GM21529 (cell line): Measurements from ENCODE around the gene SYT12.
A peak's percentile ranks its signal among the peaks of the same experiment; 100 is the strongest.

Experiments
- ATAC-seq: cut with Tn5 transposase; IDR thresholded peaks from one replicate; pipeline ENCODE4 v1.9.1; 2021; ENCODE audit not compliant: unreplicated experiment

SYT12 gene

DNA sequence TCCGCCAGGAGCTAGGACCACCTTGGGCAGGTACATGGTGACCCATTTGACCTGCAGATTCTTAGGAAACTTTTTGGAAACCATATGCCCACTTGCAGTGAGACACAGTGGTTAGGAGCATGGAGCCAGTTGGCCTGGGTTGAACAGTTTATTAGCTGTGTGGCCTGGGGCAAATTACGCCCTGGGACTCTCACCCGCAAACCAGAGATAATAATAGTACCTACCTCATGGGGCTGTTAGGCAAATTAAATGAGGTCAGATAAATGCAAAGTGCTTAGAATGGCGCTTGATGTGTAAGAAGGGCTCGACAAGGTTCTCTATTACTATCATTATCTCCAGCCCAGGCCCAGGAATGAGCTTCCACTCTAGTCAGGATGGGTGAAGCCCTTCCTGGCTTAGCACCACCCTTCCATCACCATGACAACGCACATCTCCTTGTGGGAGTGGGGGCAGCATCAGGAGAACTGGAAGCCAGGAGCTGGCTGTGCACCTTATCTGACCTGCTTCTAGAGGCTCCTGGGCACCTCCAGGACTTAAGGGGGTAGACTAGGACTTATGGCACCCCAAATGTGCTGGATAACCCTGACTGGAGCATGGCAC lies 5.1 kb downstream of the SYT12 start:
- ATAC-seq, result peak; percentile 62

DNA sequence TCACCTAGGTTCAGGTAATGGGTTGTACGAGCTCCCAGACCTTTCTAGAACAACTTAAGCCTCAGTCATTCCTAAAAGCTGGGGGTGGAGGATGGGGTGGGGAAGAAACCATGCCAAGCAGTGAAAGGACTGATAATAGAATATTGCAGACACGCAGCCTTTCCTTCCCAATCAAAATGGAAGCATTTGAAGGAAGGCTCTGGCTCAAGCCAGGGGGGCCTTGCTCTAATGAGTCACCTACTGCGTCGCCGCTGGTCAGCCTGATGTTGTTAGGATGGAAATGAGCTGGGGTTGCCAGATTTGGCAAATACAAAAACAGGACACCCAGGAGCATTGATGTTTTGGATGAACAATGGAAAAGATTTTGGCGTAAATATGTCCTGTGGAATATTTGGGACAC lies 6.2 kb downstream of the SYT12 start:
- ATAC-seq, result no peak

GRCh38 chr11:67030976-67031375 lies 8.0 kb downstream of the SYT12 start:
- ATAC-seq, result no peak

DNA sequence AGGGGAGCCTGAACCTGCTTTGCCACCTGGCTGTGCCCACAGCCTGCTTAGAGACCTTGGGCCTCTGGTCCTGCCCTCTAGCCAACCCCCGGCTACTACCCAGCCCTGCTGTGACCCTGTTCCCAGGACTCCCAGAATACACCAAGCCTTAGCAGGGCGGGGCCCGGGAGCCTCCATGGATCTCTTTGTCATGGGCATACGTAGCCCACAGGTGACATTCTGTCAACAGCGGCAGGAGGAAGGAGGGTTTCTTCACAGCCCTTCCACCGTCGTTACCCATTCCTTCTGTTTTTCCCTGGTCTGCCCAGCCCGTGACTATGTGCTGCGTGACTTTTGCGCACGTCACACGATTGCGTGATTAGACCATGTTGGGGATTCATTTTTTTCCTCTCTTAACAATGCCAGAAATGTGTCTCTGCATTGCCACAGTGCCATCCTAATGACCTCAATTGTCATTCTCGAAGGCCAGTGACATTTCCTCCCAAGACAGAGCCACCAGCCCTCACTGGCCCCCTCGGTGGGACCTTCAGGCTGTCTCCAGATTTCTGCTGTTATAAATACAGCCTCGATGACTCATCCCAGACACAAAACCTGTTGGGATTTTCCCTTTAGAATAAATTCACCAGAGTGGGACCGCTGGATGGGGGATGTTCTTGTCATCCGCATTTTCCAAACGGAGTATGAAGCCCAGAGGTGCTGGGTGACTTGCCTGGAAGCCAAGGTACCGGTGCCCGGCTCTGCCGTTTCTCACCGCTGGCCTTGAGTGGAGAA lies 9.0 kb downstream of the SYT12 start:
- ATAC-seq, result no peak

- ATAC-seq, result no peak
Observed at GRCh38 chr11:67032830-67033551, 10.1 kb downstream of the SYT12 start.

- no peak for ATAC-seq
Observed at GRCh38 chr11:67033661-67034166, 10.8 kb downstream of the SYT12 start.

DNA sequence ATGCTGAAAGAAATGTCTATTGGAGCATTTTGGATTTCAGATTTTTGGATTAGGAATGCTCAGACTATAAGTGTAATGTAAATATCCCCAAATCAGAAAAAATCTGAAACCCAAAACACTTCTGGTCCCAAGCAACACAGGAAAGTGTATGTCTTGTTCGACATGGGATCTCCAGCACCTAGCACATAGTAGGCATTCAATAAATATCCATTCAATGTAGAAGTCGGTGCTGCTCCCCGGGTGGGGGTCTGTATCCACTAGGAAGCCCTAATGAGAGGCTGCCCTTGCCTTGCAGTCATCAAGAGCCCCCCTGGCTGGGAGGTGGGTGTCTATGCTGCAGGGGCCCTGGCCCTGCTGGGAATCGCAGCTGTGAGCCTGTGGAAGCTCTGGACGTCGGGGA lies 11.4 kb downstream of the SYT12 start:
- no peak for ATAC-seq

- no peak for ATAC-seq
Observed at GRCh38 chr11:67040147-67040546, 17.2 kb downstream of the SYT12 start.

DNA sequence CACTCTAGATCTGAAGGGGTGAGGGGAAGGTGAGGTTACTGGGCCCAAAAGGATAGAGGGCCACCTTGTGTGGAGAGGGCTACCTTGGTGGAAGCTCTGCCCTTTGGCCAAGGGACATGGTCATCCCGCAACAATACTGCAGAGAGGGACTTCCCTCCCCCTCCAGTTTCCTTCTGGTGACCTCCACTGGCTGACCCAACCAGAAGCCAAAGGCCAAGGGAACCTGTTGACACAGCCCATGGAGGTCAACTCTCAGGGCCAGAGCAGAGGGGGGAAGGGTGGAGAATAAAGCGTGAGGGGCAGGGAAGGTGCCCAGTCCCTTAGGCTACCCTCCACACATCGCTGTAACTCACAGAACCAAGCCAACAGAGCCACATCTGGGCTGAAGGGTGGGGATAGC lies 18.7 kb downstream of the SYT12 start:
- no peak for ATAC-seq

GRCh38 chr11:67043572-67044349 lies 20.8 kb downstream of the SYT12 start:
- no peak for ATAC-seq

GRCh38 chr11:67044496-67044895 lies 21.6 kb downstream of the SYT12 start:
- no peak for ATAC-seq

- no peak for ATAC-seq
Observed at GRCh38 chr11:67045314-67045713, 22.4 kb downstream of the SYT12 start.

DNA sequence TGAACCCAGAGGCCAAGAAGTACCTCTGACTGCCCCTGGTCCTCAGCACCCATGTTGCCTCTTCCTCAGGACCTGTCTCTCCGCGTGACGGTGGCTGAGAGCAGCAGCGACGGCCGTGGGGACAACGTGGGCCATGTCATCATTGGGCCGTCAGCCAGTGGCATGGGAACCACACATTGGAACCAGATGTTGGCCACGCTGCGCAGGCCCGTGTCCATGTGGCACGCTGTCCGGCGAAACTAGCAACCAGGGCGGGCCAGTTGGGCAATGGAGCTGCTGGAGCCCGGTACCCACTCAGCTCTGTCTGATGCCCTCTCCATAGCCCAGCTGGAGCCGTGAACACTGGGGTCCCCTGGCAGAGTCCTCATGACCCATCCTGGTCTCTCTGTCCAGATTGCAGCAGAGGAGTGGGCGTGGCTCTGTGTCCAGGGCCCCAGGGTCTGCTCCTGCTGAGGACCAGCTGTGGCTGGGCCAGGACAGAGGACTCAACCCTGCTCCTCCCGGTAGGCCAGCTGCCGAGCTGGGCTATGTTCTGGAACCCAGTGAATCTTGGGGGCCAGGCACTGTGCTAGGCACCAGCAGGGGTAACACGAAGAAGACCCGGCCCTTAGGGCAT lies 25.7 kb downstream of the SYT12 start:
- no peak for ATAC-seq

DNA sequence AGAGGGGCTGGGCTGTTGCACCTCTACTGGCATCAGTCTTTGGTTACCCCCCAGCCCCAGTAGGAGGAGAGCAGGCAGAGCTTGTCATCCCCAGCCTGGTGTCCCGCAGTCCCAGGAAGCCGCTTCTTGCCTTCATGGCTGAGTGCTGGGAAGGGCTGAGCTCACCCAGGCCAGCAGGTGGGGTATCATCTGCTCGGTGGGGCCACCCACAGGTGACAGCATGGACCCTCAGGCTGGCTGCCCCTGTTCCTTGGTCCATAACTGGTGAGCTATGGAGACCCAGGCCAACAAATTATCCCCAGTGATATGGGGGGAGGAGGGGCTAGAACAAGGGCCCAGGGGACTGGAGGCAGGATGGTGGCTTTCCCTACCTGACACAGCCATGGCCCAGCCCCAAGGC lies 27.2 kb downstream of the SYT12 start:
- no peak for ATAC-seq

DNA sequence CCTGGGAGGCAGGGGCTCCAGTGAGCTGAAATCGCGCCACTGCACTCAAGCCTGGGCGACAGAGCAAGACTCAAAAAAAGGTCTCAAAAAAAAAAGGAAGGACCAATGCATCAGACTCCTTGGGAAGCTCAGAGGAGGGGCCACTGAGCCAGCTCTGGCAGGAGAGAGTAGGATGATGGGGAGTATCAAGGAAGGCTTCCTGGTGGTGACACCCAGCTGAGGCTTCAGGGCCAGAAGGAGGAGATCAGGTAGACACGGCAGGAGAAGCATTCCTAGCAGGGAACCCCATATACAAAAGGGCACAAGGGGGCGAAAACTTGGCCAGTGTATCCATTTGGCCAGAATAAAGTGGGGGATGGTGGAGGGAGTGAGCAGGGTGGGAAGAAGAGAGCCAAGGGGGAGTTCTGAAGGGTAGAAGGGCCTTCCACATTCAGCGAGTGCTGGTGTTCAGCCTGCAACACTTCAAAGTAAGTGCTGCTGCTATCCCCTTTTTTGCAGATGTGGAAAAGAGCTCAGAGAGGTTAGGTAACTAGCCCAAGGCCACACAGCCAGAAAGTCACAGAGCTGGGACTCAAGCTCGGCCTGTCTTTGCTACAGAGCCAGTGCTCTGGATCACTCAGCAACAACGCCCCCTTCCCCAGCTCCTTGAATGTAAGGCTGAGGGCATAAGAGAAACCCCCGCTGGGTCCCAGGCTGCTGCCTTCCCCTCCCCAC lies 28.4 kb downstream of the SYT12 start:
- no peak for ATAC-seq

DNA sequence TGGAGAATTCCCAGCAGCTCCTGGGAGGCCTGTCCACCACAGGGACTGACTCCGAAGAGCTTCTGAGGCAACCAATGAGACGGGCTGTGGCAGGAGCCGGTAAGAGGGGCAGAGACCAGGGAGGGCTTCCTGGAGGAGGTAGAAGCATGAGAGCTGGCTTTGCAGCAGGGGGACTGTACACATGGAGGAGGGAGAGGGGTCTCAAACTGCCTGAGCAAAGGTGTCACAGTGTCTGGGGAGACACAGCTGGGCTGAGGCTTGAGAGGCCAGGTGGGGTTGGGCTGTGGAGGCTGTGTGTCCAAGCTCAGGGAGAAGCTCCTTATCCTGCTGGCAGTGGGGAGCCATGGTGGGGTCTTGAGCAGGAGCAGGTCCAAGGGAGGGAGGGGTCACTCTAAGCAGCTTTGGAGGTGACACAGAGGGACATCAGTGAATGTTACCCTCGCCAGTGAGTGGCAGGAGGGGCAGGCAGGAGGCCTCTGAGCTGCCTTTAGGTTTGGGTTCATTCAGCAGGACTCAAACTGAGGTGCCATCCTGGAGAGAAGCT lies 29.1 kb downstream of the SYT12 start:
- no peak for ATAC-seq

- ATAC-seq, result no peak
Observed at GRCh38 chr11:67052891-67053290, 30.0 kb downstream of the SYT12 start.

- no peak for ATAC-seq
Observed at GRCh38 chr11:67053896-67054329, 31.0 kb downstream of the SYT12 start.

DNA sequence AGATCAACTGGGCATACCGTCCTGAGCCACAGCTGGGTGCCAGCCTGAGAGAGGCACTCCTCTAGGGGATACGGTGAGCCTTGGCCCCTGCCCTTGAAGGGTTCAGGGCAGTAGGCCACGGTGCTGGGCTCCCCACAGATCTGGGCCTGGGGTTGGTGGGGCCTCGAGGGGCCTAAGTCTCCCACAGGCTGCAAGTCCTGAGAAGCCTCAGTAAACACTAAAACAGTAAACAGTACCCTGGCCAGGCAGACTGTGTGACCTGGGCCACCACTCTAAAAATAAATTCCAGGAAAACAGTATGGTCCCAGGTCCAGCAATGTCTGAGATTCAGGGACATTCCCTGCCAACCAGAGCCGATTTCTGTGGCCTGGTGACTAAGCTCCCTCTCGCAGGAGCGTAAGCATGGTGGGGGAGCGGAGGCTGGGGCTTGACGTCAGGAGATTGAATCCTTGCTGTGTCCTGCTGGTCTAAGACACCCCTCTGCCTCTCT lies 31.5 kb downstream of the SYT12 start:
- ATAC-seq, result no peak
